ENCODE measurements around the gene SCFD2. TPM values are rescaled to one million over a fixed set of nuclear protein-coding genes. Genes with fewer than 3 reads are reported as not detected.
A peak's percentile ranks its signal among the peaks of the same experiment; 100 is the strongest.

The SCFD2 gene
- polyA plus RNA-seq, 1 donor from 2014 or later: 5.0 TPM

DNA sequence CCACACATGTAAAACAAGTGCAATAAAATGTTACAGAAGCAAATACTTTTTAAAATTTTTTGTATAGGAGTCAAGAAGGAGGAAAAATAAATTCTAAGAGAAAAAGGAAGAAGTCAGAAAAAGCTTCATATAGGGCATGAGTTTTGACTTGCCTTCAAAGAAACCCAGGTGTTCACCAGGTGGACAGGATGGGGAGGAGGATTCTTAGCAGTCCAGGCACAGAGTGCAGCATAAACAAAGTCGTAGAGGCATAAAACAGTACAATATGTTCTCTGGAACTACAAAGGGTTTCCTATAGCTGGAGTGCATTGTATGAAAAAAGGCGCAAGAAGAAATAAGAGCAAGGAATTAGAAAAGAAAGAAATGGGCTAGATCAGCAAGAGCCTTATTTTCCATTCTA is 1.9 kb upstream of the SCFD2 start:
- H3K4me3 ChIP-seq (ENCODE audit: low read length): no peak overlapping the region
- H3K4me2 ChIP-seq (ENCODE audit: low read length): no peak overlapping the region
- H3K9me2 ChIP-seq (ENCODE audit: insufficient read depth, low read length): no peaks in the 10 kb centered on the region
- H3K9me3 ChIP-seq (ENCODE audit: low read length): no peaks in the 10 kb centered on the region
- no peaks in the 10 kb centered on the region for H4K20me1 ChIP-seq (ENCODE audit: insufficient read depth)
- no peak overlapping the region for H3K9ac ChIP-seq (ENCODE audit: low read length)
- no peak overlapping the region for H3K27ac ChIP-seq (ENCODE audit: low read length)
- peaks cover 12% of the 10 kb centered on the region for H3K27me3 ChIP-seq (ENCODE audit: insufficient read depth, low read depth, low read length)
- H3K79me2 ChIP-seq (replicated peaks; ENCODE audit: insufficient read depth, low read length): no peaks in the 10 kb centered on the region
- no peak overlapping the region for H2AFZ ChIP-seq (ENCODE audit: low read depth, low read length)
- TF ChIP-seq CTCF (IDR thresholded peaks at IDR 0.05; ENCODE audit: poor library complexity, severe bottlenecking) (no peak), POLR2AphosphoS5 (IDR thresholded peaks at IDR 0.05) (no peak), TAF1 (IDR thresholded peaks at IDR 0.05; ENCODE audit: low read depth) (no peak), EZH2 (IDR thresholded peaks at IDR 0.05; ENCODE audit: borderline replicate concordance, insufficient read depth, low read length, poor library complexity, severe bottlenecking) (no peak), EP300 (conservative IDR thresholded peaks at IDR 0.05; ENCODE audit: poor library complexity, severe bottlenecking) (no peak), MXI1 (conservative IDR thresholded peaks at IDR 0.05; ENCODE audit: poor library complexity, severe bottlenecking) (no peak), SMC3 (conservative IDR thresholded peaks at IDR 0.05; ENCODE audit: poor library complexity) (no peak), RAD21 (conservative IDR thresholded peaks at IDR 0.05) (no peak)
- TF ChIP-seq, protein P1, sequence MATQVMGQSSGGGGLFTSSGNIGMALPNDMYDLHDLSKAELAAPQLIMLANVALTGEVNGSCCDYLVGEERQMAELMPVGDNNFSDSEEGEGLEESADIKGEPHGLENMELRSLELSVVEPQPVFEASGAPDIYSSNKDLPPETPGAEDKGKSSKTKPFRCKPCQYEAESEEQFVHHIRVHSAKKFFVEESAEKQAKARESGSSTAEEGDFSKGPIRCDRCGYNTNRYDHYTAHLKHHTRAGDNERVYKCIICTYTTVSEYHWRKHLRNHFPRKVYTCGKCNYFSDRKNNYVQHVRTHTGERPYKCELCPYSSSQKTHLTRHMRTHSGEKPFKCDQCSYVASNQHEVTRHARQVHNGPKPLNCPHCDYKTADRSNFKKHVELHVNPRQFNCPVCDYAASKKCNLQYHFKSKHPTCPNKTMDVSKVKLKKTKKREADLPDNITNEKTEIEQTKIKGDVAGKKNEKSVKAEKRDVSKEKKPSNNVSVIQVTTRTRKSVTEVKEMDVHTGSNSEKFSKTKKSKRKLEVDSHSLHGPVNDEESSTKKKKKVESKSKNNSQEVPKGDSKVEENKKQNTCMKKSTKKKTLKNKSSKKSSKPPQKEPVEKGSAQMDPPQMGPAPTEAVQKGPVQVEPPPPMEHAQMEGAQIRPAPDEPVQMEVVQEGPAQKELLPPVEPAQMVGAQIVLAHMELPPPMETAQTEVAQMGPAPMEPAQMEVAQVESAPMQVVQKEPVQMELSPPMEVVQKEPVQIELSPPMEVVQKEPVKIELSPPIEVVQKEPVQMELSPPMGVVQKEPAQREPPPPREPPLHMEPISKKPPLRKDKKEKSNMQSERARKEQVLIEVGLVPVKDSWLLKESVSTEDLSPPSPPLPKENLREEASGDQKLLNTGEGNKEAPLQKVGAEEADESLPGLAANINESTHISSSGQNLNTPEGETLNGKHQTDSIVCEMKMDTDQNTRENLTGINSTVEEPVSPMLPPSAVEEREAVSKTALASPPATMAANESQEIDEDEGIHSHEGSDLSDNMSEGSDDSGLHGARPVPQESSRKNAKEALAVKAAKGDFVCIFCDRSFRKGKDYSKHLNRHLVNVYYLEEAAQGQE (IDR thresholded peaks at IDR 0.05; ENCODE audit: borderline replicate concordance): no peak
- H3F3A ChIP-seq (ENCODE audit: insufficient read depth, low read length, poor library complexity, severe bottlenecking): no peaks in the 10 kb centered on the region
- no peaks in the 10 kb centered on the region for H3K36me3 ChIP-seq (ENCODE audit: insufficient read depth, low read length)

- H2AFZ ChIP-seq (ENCODE audit: low read depth, low read length): peak overlapping the region; percentile 83
- H3K9me2 ChIP-seq (ENCODE audit: insufficient read depth, low read length): no peaks in the 10 kb centered on the region
- peak overlapping the region; percentile 64 for H3K4me2 ChIP-seq (ENCODE audit: low read length)
- H3K79me2 ChIP-seq (replicated peaks; ENCODE audit: insufficient read depth, low read length): no peaks in the 10 kb centered on the region
- H3K27ac ChIP-seq (ENCODE audit: low read length): peak overlapping the region; percentile 33
- H3K9me3 ChIP-seq (ENCODE audit: low read length): no peaks in the 10 kb centered on the region
- peak overlapping the region; percentile 94 for H3K4me3 ChIP-seq (ENCODE audit: low read length)
- no peaks in the 10 kb centered on the region for H3K36me3 ChIP-seq (ENCODE audit: insufficient read depth, low read length)
- peak; percentile 2 for TF ChIP-seq EP300 (conservative IDR thresholded peaks at IDR 0.05; ENCODE audit: poor library complexity, severe bottlenecking)
- TF ChIP-seq TAF1 (IDR thresholded peaks at IDR 0.05; ENCODE audit: low read depth): no peak
- peak overlapping the region; percentile 48 for H3K9ac ChIP-seq (ENCODE audit: low read length)
- H4K20me1 ChIP-seq (ENCODE audit: insufficient read depth): no peaks in the 10 kb centered on the region
- H3F3A ChIP-seq (ENCODE audit: insufficient read depth, low read length, poor library complexity, severe bottlenecking): no peaks in the 10 kb centered on the region
- H3K27me3 ChIP-seq (ENCODE audit: insufficient read depth, low read depth, low read length): peaks cover 12% of the 10 kb centered on the region
Measured at GRCh38 chr4:53366301-53366716, 448 bp upstream of the SCFD2 start.

DNA sequence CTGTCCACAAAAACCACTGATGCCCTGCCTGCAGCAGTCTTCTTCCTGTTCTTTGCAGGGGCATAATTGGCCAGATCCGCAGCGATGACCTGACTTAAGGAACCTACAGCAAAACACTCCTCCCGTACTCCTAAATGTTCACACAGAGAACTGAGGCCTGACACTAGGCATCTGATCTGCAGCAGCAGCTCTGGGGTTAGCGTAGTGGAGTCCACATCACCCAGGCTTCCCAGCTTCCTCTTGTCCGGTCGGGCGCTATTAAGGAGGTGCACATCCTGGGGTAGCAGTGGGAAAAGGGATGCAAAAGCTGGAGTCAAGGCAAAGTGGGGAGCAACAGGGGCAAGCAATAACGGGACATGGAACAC is 758 bp downstream of the SCFD2 start:
- Histone ChIP-seq H3K79me2 (replicated peaks; ENCODE audit: insufficient read depth, low read length) (no peaks in the 10 kb centered on the region), H3F3A (ENCODE audit: insufficient read depth, low read length, poor library complexity, severe bottlenecking) (no peaks in the 10 kb centered on the region), H2AFZ (ENCODE audit: low read depth, low read length) (peak overlapping the region; percentile 63), H3K4me3 (ENCODE audit: low read length) (peak overlapping the region; percentile 94), H3K36me3 (ENCODE audit: insufficient read depth, low read length) (no peaks in the 10 kb centered on the region), H3K9me2 (ENCODE audit: insufficient read depth, low read length) (no peaks in the 10 kb centered on the region), H3K9ac (ENCODE audit: low read length) (peak overlapping the region; percentile 54), H3K27ac (ENCODE audit: low read length) (no peak overlapping the region), H3K9me3 (ENCODE audit: low read length) (no peaks in the 10 kb centered on the region), H3K27me3 (ENCODE audit: insufficient read depth, low read depth, low read length) (peaks cover 12% of the 10 kb centered on the region), H4K20me1 (ENCODE audit: insufficient read depth) (no peaks in the 10 kb centered on the region), H3K4me2 (ENCODE audit: low read length) (peak overlapping the region; percentile 84)
- no peak for TF ChIP-seq MXI1 (conservative IDR thresholded peaks at IDR 0.05; ENCODE audit: poor library complexity, severe bottlenecking)
